NCI-H82 (cell line): Measurements from ENCODE around the gene THOC7.

Experiments used
- DNase-seq: peaks from one replicate; lab custom pipeline; 2025; lab: John Stamatoyannopoulos, UW

THOC7 gene

GRCh38 chr3:63878394-63879060, 14.9 kb upstream of the THOC7 start:
- DNase-seq: no peak

GRCh38 chr3:63877737-63878393, 14.3 kb upstream of the THOC7 start:
- peak; percentile 87 for DNase-seq

- no peak for DNase-seq
Measured at GRCh38 chr3:63876260-63876659, 12.7 kb upstream of the THOC7 start.

DNA sequence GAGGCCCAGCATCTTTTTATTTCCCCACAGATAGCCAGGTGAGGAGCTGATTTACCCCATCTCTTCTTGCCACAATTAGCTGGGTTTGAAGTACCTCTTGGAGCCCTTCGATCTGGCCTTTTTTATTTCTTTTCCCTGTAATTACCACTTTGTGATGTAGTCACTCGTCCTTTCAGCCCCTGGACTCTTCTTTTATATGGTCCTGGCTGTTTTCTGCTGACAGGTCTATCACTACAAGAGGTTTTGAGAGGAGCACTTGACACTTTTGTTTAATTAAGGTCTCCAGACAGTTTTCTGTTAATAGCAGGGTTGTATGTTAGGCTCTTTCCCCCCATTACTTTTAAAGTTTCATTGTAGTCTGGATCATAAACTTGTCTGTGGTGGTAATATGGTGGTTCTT, 11.9 kb upstream of the THOC7 start:
- DNase-seq: no peak

DNA sequence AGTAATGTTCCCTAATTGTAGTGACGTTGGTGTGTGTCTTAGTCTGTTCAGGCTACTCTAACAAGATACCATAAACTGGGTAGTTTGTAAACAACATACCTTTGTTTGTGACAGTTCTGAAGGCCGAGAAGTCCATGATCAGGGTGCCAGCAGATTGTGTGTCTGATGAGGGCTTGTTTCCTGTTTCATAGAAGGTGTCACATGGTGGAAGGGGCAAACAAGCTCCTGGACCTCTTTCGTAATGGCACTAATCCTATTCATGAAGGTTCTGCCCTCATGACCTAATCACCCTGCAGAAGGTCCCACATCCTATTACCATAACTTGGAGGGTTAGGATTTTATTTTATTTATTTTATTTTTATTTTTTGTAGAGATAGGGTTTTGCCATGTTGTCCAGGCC, 11.2 kb upstream of the THOC7 start:
- no peak for DNase-seq

- DNase-seq: peak; percentile 73
Measured at GRCh38 chr3:63872135-63872924, 8.7 kb upstream of the THOC7 start.

GRCh38 chr3:63870615-63871005, 7.0 kb upstream of the THOC7 start:
- DNase-seq: peak; percentile 3

DNA sequence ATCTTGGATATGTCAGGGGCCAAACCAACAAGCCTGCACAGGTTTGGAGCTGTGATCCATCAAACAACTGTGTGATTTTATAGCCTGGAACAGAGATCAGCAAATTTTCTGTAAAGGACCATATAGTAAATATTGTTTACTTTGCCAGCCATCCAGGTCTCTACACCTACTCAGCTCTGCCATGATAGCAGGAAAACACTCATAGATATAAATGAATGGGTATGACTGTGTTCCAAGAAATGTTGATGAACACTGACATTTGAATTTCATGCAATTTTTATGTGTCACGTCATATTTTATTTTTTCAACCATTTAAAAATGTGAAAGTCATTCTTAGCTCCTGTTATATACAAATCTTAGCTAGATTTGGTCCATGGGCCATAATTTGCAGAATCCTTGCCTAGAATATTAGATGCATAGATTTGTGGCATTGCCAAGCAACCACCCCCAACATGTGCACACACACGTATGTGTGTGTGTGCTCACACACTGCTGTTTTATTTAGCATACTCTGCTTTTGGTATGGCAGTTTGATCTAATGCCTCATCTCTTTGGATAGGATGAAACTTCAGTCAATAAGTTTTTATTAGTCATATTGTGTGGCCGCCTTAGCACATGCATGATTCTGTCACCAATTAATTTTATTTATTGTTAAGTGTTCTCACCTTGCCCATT, 6.5 kb upstream of the THOC7 start:
- DNase-seq: no peak

- no peak for DNase-seq
Measured at GRCh38 chr3:63867225-63867624, 3.6 kb upstream of the THOC7 start.

GRCh38 chr3:63864965-63865327, 1.3 kb upstream of the THOC7 start:
- no peak for DNase-seq

DNA sequence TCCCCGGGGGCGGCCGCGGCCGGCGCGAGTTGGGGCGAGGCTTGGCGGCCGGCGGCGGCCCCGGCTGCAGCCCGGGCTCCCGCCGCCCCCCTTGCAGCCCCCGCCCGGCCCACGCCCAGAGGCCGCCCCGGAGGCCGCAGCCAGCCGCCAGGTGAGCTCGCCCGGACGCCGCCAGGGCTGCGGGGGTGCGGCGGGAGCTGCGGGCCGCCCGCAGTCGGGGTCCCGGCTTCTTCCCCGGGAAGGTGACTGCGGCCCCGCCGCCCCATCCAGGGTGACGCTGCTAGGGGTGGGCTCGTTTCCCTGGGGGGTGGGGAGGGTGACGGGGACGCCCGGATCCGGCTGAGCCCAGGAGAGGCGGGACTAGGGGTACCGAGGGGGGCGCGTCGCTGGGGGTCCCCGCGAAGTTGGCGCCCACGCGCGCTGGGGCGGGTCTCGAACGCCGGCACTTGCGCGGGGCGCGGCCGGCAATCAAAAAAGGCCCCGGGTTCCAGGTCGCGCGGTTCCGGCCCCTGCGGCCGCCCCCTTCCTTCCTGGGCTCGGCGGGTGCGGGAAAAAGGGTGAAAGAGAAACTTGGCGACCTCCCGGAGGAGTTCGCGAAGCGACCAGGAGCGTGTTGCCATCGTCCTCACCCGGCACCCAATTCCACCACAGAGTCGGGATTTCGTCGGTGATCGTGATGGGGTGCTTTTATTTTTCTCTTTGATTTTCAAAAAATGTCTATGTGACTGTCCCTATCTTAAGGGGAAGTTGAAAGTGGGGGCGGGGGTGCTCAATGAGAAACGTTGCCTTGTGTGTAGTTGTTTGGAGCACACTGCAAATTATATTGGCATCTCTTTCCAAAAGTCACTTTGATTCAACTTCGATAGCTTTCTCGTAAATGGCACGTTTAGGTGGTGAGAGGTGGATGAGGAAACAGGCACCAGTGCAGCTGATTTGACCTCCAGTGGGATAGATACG, 681 bp upstream of the THOC7 start:
- peak; percentile 20 for DNase-seq

DNA sequence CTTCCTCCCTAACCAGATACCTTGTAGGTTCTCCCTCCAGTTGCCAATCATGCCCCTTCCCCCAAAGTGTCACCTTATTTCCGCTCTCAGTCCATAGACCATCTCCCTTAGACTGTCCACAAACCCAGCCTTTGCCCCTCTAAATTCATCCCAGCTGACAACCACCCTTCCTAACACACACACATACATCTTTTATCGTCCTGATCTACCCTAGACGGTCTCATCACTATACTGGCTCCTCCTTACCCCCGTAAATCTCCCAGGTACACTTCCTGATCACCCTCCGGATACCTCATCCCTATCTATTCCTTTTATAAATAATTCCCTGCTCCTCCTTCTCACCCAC, 828 bp downstream of the THOC7 start:
- DNase-seq: no peak

DNA sequence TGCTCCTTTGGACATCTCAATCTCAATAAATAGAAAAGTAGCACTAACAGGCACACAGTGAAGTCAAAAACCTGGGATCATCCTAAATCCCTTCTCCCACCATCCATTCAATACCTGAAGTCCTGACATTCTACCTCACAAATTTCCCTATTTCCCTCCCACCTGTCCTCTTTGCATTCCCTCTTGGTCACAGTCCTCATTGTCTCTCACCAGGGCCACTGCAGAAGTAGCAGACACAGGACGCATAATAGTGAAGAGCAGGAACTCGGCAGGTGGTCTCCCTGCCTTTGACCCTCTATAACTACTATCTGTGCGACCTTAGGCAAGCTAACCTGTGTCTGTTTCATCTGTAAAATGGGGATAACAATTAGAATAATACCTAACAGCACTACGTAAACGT, 2.3 kb downstream of the THOC7 start:
- no peak for DNase-seq

GRCh38 chr3:63860776-63861175, 2.8 kb downstream of the THOC7 start:
- no peak for DNase-seq

GRCh38 chr3:63857311-63857710, 6.3 kb downstream of the THOC7 start:
- no peak for DNase-seq

DNA sequence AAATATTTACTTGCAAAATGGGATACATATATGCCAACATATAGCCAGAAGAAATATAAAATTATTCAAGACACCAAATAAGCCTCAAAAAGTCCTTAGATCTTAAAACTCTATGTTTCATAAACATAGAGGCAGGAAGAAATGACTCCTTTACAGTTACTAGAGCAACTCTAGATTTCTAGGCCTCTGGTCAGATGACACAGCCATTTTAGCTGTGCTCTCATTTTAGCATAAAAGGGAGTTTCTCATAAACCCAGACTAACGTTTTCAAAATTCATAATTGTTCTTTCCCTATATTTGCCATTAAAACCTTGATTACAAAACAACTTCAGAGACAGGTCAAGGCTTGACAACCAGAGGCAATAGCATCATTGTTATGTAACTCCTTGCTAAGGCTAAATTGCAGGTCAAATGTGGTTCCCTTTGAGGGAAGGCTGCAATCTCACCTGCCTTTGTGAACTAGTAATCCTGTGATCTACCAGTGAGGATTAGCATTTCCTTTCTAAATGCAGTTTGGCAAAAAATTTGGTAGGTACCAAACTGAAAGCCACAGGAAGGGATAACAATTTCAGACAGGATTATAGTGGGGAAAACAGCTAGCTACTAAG, 8.2 kb downstream of the THOC7 start:
- DNase-seq: no peak

DNA sequence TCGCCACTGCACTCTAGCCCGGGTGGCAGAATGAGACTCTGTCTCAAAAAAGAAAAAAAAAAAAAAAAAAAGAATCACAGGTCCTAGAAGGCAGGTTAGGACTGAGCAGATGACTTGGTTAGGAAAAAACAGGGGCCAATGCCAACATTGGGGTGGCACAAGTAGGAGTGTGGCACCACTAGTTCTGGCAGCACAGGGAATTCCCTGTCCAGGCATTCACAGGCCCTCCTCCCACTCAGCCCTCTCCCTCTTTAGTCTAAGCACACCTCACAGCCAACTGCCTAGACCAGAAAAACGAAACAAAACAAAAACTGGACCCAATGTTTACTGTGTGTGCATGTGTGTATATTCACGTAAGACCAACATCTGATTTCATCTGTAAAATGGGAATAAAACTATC, 10.5 kb downstream of the THOC7 start:
- DNase-seq: no peak

DNA sequence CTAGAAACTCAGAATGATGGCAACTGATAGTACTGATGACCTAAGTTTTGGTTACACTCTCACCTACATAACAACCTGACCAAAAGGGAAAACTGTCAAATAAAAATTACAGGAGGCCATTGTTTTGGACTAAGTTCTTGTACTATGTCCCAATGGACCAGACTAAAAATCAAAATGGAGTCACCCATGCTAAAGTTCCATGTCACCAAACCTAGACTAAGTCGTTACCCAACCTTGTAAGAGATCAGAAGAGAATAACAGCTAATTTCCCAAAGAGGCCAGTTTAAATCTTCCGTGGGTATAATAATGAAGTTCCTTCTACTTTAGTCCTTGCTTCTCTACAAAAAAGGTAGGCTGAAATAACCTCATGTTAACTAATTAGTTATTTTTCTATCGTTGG, 12.3 kb downstream of the THOC7 start:
- no peak for DNase-seq

GRCh38 chr3:63849175-63849574, 14.4 kb downstream of the THOC7 start:
- no peak for DNase-seq

- DNase-seq: no peak
Measured at GRCh38 chr3:63847718-63848450, 15.7 kb downstream of the THOC7 start.

DNA sequence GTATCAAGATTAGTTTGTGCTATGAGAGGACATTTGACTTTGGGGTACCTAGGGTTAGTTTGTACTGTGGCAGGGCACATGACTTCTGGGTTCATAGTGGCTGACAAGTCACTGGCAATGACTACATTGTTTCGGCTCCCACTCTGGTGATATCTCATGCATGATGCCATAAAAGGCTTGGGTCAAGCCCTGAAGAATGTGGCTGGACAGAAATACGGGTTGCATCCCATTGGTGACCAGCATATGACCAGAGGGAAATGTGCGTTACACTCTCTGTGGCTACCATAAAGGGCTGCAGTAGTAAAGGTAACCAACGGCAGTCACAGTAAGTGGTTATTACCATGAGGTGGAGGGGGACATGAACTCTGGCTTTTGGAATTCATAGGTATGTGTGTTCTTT, 18.4 kb downstream of the THOC7 start:
- DNase-seq: no peak
